HG02678 (cell line): ENCODE data around the gene FAM222B.
A peak's percentile ranks its signal among the peaks of the same experiment; 100 is the strongest.
"Not testable (repeated sequence)": the region's sequence is repeated elsewhere in the genome, so short reads cannot be mapped to it uniquely, and the experiment has no call there.

ENCODE experiments used
- ATAC-seq: cut with Tn5 transposase; IDR thresholded peaks from one replicate; pipeline ENCODE4 v1.9.1; 2021; ENCODE audit warnings: mild to moderate bottlenecking, moderate library complexity; ENCODE audit not compliant: unreplicated experiment

FAM222B gene

DNA sequence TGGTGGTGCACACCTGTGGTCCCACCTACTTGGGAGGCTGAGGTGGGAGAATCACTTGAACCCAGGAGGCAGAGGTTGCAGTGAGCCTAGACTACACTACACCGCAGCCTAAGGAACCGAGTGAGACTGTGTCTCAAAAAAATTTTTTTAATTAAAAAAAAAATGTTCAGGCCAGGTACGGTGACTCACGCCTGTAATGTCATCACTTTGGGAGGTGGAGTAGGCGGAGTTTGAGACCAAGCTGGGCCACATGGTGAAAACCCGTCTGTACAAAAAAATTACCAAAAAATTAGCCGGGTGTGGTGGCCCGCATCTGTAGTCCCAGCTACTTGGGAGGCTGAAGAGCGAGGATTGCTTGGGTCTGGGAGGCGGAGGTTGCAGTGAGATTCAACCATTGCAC, 3.6 kb upstream of the FAM222B start:
- no peak for ATAC-seq

DNA sequence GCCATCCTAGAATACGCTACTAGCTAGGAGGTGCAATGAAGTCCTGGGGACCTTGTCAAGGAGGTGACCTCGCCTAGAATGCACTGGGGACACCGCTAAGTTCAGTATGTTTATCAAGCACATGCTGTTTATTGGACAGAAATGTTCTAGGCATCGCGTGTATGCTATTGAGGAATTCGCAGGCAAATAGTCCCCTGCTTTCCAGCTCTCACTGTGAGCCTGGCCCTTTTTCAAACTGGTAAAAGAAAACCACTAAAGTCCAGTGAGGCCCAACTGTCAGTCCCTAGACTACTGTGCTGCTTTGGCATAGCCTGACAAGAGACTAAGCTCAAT, 1.2 kb upstream of the FAM222B start:
- ATAC-seq: no peak

DNA sequence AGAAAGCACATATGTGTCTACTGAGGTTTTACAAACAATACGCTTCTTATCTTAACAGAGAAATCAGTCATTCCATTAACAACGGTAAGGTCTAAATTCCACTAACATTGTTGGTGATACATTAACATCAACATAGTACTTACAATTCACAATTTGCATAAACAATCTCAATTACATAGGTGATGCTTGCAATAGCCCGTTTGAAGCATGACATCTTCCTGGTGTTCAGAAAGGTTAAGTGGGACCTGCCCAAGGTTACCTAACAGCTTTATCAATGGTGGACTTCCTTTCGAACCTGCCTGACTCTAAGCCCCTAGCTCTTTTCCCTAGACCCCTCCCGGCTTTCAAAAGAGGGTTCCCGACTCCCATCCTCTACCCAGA, 699 bp downstream of the FAM222B start:
- no peak for ATAC-seq

DNA sequence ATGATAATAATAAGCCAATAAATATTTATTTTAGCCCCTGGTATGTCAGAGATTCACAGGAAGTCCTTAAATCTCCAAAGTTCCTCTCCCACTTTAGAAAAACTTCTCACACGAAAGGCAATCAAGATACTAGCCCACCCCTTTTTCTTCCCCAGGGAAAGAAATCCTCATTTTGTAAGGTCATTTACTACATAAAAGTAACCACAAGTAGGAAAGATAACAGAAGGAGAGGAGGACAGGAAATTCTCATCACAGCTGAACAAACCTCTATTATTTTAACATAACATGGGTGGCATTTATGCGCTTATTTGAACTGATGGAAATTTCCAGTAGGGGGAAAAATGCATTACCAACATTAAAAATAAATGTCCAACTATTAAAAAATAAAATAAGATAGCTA, 3.4 kb downstream of the FAM222B start:
- no peak for ATAC-seq

DNA sequence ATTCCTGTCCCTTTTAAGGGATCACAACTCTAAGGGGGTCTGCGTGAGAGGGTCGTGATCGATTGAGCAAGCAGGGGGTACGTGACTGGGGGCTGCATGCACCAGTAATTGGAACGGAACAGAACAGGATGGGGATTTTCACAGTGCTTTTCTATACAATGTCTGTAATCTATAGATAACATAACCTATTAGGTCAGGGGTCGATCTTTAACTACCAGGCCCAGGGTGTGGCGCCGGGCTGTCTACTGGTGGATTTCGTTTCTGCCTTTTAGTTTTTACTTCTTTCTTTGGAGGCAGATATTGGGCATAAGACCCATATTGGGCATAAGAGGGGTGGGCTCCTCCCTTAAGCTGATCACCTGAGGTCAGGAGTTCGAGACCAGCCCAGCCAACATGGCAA, 6.0 kb downstream of the FAM222B start:
- not testable (repeated sequence) for ATAC-seq

DNA sequence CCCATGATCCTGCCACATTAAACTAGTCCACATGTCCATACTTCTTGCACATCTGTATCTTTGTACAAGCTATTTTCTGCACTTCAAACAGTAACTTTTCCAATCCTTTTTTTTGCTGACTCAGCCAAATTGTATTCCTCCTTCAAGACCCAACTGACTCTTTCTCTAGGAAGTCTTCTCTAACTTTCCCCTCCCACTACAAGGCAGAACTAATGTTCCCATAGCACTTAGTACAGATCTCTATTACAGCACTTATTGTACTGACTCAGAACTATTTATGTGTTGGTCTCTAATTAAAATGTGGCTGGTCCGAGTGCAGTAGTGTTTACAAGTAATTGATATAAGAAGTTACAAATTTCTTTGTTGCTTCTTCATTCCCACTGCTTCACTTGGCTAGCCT, 8.2 kb downstream of the FAM222B start:
- ATAC-seq: no peak

DNA sequence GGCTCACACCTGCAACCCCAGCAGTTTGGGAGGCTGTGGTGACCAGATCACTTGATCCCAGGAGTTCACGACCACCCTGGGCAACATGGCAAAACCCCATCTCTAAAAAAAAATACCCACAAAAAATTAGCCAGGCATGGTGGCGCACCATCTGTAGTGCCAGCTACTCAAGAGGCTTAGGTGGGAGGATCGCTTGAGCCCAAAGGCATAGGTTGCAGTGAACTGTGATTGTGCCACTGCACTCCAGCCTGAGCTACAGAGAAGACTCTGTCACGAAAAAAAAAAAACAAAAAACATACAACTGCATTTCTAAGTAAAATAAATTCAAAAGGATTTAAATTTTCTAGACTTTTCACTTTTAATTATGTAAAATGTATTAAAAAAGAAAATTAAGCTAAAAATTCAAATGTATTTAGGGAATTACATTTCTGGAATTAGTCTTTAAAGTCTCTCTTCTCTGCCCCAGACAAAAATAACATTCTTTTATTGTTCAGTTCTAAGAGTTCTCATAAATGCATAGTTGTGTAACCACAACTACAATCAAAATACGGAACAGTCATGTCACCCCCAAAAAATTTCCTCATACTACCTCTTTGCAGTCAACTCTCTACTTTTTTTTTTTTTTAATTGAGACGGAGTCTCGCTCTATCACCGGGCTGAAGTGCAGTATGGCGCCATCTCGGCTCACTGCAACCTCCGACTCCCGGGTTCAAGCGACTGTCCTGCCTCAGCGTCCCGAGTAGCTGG, 14.1 kb downstream of the FAM222B start:
- ATAC-seq: no peak

DNA sequence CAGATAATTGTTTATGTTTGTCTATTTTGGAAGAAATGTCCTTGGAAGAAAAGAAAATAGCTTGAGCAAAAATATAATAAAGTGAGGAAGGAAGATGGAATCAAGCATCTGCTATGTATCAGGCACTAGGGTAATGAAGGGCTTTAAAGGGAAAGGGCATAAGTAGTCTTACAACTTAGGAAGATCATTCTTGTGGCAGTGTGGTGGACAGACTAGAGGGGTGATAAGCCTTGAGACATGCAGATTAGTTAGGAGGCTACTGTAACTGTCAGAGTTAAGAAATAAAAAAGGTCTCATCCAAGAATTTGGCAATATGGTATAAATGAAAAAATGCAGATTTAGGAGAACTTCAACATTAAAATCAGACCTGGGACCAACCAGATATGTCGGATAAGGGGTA, 14.9 kb downstream of the FAM222B start:
- no peak for ATAC-seq

DNA sequence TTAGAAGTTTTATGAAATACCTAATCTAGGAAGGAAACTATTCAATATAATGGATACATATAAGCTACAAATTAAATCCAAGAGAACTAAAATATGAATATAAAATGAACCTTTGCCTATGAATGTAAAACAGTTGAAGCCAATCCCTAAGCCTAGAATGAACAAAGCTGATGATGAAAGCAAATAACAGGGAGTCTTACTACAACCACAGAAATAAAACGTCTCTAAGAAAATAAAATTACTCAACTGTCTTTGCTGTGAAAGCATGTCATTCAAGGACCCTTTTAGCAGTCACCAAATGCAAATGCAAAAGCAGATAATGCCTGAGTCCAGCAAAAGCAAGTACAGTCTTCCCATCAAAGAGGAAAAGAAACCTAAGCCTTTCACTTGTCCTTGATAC, 23.0 kb downstream of the FAM222B start:
- ATAC-seq: no peak

DNA sequence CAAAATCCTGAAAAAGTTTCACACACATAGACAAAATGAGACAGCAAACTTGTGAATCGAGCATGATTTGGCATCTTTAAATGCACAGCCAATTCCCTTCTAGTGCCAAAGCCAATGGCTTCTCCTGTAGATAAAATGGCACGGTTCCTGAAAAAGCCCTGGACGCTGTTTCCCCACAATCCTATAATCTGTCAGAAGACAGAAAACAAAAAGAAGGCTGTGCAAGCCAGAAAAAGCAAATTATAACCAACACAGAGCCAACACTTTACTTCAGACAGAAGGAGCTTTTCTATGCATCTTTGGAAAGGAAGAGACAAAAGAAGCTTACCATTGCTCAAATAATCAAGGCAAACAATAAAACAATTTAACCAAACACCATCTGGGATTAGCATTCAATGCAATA, 23.8 kb downstream of the FAM222B start:
- no peak for ATAC-seq

DNA sequence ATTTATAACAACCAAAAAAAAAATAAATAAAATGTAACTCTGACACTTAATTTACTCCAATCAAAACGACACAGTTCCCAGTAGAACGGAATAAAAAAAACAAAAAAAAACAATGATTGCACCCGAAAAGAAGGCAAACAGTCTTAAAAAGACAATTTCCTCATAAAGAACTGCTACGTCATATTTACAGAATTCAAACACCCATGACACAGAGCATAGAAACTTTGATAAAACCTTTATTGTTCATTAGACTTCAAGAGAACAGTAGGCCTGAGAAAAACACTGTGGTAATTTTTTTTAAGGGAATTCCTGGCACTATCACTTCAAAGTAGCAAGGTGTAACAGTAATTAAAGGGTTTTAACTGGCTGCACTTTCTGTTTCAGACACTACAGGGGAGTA, 26.1 kb downstream of the FAM222B start:
- ATAC-seq: no peak

DNA sequence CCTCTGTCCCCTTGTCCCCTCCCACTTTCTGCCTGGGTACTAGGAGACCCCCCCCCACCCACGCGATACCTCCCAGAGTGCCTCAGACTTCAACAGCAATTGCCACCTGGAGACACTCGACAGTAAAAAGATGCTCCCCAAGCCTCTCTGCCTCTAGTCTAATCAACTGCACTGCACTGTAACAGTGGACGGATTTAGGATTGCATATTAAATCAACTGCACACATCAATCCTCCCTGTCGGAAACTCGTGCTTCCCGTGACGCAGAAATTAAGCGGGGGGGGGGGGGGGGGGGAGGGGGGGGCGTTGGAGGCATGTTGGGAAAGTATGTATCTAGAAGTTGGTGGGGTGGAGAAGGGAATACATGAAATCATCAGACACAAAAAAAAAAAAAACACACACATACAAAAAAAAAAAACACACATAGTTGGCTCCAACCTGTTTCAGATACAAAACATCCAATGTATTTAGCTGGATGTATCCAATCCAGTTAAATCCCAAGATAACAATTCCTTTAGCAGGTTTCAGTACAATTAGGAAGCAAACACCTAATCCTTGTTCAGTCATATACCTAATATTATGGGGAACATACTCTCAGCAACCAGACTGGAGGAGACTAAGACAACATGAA, 29.7 kb downstream of the FAM222B start:
- no peak for ATAC-seq

DNA sequence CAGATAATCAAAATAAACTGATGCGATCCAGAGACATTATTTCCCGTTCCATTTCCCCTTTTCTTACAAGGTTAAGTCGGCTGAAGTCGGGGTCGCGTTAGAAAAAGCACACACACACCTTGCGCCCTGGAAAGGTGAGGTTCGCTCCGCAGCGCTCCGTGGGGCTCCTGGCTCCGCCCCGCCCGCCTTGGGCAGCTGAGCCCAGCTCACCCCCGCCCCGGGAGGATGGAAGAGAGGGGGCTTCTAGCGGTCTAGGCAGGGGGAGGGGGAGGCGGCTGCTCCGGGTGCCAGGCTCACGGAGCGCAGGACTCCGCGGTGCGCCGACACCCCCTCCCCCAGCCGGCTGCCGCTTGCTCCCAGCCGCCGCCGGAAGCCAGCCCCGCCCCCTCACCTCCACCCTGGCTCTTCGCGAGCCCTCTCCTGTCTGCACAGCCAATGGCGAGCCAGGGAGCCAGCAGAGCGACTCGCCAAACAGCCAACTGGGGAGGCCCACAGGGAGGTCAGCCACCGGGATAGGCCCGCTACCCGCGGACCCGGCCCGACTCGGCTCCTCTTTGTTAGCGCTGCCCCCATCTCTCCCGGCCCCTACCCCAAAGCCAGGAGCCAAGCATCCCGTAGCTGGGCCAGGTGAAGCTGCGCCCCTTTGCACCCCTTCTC, 30.4 kb downstream of the FAM222B start:
- peak; percentile 99 for ATAC-seq

DNA sequence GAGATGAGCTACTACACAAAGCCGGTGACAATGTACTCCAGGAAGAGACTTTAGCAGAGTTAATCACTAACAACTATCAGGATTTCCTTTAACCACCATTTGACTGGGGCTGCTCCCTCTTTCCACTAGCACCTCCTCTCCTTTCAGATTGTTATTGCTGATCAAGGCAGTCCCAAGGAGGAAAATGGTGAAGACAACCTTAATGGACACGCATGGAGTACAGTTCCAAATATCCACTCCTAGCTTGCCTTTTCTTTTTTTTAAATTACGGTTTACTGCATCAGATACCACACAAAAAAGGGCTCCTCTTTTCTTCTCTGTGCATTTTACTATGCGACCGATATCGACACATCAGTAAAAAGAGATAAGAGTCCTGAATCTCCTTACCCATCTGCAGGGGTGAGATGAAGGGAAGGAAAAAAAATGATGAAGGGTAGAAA, 30.9 kb downstream of the FAM222B start:
- peak; percentile 3 for ATAC-seq

DNA sequence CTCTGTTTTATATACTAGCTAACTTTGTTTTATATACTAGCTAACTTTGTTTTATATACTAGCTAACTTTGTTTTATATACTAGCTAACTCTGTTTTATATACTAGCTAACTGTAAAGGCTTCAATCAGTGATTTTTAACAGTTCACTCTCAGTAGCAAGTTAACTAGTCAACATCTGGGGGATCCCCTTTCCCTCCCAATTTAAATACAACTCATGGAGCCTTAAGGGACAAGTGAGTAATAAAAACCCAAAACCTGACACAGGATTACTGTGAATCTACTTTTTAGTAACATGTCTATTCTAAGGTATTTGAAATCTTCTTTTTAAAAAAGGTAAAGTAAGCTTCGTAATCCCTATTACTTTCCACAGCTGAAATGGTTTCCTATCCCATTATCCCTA, 32.2 kb downstream of the FAM222B start:
- ATAC-seq: no peak

DNA sequence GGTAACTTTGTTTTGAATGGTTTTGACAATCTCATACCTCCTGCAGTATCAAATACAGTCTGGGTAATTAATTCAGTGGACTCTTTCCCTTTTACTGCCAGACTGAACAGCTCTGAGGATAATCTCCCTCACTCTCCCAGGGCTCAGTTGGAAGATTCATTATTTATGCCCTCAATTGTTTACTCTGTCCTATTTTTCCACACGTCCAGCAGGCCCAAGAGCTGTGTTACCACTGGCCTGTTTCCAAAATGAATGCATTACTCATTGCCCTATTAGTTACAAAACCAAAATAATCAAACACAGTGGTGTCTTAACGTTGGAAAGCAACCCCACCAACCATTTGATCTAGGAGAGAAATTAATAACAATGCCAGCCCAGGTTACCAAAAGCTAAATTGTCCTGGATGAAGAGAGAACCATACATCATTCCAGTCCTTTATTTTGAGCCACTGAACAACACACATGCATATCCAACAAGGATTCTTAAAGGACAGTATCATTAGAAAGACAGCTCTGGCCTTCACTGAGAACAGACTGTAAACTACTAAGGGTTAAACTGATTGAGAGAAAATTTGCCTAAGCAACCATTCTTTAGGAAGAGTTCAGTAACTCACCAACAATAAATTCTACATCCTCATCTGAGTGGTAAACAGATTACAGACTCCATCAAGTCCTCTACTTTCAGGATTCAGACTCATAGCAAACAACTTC, 34.5 kb downstream of the FAM222B start:
- ATAC-seq: no peak

DNA sequence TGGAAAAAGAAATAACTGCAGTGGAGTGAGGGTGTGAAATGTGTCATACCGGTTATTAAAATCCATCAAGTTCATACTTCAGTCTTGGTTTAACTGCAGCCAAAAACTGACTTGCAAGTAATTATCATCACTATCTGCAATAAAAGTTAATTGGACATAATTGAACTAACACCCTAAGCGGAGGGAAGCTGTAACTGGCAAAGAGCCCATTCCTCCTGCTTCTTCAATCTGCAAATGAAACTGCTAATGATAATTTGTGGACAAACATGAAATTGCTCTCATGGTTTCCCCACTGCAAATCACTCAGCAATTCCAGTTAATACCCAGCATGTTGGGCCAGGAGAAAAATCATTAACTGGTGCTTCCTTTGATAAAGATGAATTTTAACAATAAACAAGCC, 46.5 kb downstream of the FAM222B start:
- no peak for ATAC-seq

DNA sequence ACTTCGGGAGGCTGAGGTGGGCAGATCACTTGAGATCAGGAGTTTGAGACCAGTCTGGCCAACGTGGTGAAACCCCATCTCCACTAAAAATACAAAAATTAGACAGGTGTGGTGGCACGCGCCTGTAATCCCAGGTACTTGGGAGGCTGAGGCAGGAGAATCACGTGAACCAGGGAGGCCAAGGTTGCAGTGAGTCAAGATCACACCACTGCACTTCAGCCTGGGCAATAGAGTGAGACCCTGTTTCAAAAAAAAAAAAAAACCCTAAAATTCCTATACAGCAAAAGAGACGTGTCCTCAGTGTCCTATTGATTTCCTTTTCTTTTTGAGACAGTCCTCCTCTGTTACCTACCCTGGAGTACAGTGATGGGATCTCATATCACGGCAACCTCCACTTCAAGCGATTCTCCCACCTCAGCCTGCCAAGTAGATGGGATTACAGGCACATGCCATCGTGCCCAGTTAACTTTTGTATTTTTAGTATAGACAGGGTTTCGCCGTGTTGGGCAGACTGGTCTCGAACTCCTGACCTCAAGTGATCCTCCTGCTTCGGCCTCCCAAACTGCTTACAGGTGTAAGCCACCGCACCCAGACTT, 47.6 kb downstream of the FAM222B start:
- not testable (repeated sequence) for ATAC-seq

DNA sequence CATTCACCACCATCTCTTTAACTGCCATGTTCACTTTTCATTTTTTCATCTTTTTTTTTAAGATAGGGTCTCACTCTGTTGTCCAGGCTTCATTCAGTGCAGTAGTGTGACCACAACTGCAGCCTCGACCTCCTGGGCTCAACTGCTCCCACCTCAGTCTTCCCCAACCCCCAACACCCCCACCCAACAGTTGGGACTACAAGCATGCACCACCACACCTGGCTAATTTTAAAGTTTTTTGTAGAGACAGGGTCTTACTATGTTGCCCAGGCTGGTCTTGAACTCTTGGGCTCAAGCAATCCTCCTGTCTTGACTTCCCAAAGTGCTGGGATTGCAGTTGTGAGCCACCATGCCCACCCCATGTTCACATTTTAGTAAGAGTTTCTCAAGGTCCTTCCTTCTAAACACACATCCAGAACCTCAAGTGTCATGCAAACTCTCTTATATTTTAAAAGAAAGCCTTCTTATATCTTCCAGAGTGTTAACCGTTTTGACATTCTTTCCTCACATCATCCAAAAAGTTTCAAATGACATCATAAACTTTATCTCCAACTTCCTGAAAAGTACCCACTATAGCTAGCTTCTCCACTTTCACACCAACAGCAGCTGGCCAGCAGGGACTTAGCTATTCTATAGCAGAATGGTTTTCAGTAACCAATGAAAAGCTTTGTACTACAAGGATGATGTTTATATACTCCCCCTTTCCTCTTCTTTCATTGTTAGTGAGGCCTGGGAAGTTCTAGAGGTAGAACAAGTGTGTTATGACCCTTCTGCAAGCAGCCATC, 49.5 kb downstream of the FAM222B start:
- ATAC-seq: no peak

DNA sequence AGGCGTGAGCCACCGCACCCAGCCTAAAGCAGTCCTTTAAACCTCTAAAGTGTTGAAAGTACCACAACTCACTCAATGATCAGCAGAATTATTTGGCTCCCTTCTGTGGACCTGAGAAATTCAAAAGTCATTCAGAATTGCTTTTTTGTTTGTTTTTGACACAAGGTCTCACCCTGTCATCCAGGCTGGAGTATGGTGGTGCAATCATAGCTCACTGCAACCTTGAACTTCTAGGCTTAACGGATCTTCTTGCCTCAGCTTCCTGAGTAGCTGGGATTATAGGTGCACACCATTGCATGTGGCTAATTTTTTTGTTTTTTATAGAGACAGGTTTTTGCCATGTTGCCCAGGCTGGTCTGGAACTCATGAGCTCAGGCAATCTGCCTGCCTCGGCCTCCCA, 54.5 kb downstream of the FAM222B start:
- ATAC-seq: no peak

DNA sequence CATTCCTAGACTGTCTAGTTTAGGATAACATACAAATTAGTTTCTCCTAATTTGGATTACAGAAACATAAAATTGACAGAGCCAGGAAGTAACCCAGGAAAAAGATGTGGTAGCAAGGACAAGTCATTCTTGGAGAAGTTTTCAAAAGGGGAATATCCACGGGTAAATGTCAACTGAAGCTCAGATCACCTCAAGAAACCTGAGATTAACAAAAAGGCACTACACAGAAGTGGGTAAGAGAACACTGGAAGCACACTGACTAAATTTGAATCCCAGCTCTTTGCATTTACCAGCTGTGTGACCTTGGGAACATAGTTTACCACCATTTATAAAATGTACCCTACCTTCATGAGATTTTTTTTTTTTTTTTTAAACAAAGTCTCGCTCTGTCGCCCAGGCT, 59.4 kb downstream of the FAM222B start:
- no peak for ATAC-seq
